CD4-positive, alpha-beta T cell treated with Interleukin-2 at 100 ng/mL for 4 hours (primary cell): Measurements from ENCODE around the gene G0S2.

ENCODE experiments used
- DNase-seq: peaks from one replicate; pipeline ENCODE4 v3.0.0-alpha.2; 2020; ENCODE audit warnings: low spot score

Gene G0S2

GRCh38 chr1:209720326-209720725, 45.1 kb downstream of the G0S2 start:
- DNase-seq: no peak

- no peak for DNase-seq
Measured at GRCh38 chr1:209720826-209721225, 45.6 kb downstream of the G0S2 start.

DNA sequence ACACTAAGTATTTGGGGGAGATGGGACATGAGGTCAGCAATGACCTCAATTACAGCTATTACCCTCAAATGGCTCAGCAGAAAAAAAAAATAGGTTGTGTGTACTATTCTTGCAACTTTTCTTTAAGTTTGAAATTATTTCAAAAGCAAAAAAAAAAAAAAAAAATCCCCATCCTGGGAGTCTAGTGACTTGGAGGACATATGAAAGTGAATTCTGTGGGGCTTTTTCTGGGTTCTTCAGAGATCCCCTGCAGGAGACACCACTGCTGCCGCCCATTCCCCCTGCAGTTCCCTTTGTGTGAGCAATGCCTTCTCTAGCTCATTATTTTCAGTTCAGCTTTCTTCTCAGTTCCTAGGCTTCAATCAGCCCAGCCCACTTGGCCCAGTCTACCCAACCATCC, 46.1 kb downstream of the G0S2 start:
- DNase-seq: no peak

DNA sequence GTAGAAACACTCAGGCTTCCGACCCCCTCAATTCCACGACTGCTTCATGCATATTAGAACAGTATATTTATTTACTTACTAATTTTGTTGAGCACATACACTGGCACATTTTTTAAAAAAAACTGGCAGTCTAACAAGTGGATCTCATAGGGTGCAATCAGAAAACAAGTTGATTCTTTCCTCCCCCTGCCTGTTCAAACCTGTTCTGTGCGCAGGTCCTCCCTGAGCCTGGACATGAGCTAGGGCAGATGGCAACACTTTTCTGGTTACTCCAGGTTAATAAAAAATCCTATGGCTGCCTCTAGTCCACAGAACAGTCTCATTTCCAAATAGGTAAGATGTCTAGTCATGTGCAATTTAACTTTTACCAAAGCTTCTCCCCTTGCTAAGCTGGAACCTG, 48.1 kb downstream of the G0S2 start:
- DNase-seq: no peak

GRCh38 chr1:209723756-209724693, 48.8 kb downstream of the G0S2 start:
- no peak for DNase-seq
